A549 (cell line): ENCODE results near the gene RPS16. TPM values are rescaled to one million over a fixed set of nuclear protein-coding genes. Genes with fewer than 3 reads are reported as not detected.

ENCODE experiments used
- CEBPB ChIP-seq, 2 experiments: fragments of >200 bp in 1 of 2; sonication (Bioruptor Twin) in 1 of 2; formaldehyde crosslinking in 1 of 2; IDR thresholded peaks; 2 replicates each; pipeline ENCODE4 v1.6.1; 2012 to 2016
- CHD4 ChIP-seq: fragments of 200-600 bp; sonication (generic); IDR thresholded peaks from 2 replicates; pipeline ENCODE4 v1.6.1; 2016; ENCODE audit warnings: antibody characterized with exemption, mild to moderate bottlenecking, borderline replicate concordance
- E2F6 ChIP-seq: IDR thresholded peaks from 2 replicates; pipeline ENCODE4 v1.6.1; 2012; ENCODE audit warnings: low read depth, borderline replicate concordance
- EHF ChIP-seq: fragments of 250-450 bp; sonication (Bioruptor Pico); IDR thresholded peaks from 2 replicates; pipeline ENCODE4 v1.5.0; 2020; ENCODE audit warnings: mild to moderate bottlenecking
- ELK1 ChIP-seq: fragments of 150-350 bp; IDR thresholded peaks from 2 replicates; pipeline ENCODE4 v1.6.1; 2014; ENCODE audit warnings: low read depth, mild to moderate bottlenecking, low read length
- EP300 ChIP-seq, 2 experiments: fragments of >200 bp; sonication (Bioruptor Twin); formaldehyde crosslinking; IDR thresholded peaks; 2 replicates in 1 of 2; 3 replicates in 1 of 2; pipeline ENCODE4 v1.6.1; 2016 to 2017
- ESRRA ChIP-seq: fragments of 150-350 bp; IDR thresholded peaks from 2 replicates; pipeline ENCODE4 v1.6.1; 2014; ENCODE audit warnings: mild to moderate bottlenecking, low read length, borderline replicate concordance
- FOSB ChIP-seq: fragments of 250-450 bp; sonication (Bioruptor Pico); IDR thresholded peaks from 2 replicates; pipeline ENCODE4 v1.5.0; 2020; ENCODE audit warnings: mild to moderate bottlenecking, moderate library complexity
- GATA3 ChIP-seq: IDR thresholded peaks from 2 replicates; pipeline ENCODE4 v1.6.1; 2012; ENCODE audit warnings: borderline replicate concordance
- HES2 ChIP-seq: fragments of >200 bp; sonication (Bioruptor Twin); formaldehyde crosslinking; IDR thresholded peaks from 2 replicates; pipeline ENCODE4 v1.6.1; 2016
- HEYL ChIP-seq: fragments of 250-450 bp; sonication (Bioruptor Pico); IDR thresholded peaks from 2 replicates; pipeline ENCODE4 v1.8.0; 2021; ENCODE audit warnings: mild to moderate bottlenecking, moderate library complexity
- HMGXB4 ChIP-seq: fragments of 250-450 bp; sonication (Bioruptor Pico); IDR thresholded peaks from 2 replicates; pipeline ENCODE4 v1.5.0; 2021; ENCODE audit warnings: mild to moderate bottlenecking, moderate library complexity, borderline replicate concordance
- HOXA7 ChIP-seq: fragments of 250-450 bp; sonication (Bioruptor Pico); IDR thresholded peaks from 2 replicates; pipeline ENCODE4 v1.5.0; 2020; ENCODE audit warnings: mild to moderate bottlenecking, moderate library complexity
- HOXB13 ChIP-seq: fragments of 250-450 bp; sonication (Bioruptor Pico); IDR thresholded peaks from 2 replicates; pipeline ENCODE4 v1.5.0; 2020; ENCODE audit warnings: low read depth, mild to moderate bottlenecking, moderate library complexity
- HOXB5 ChIP-seq: fragments of 250-450 bp; sonication (Bioruptor Pico); IDR thresholded peaks from 2 replicates; pipeline ENCODE4 v1.5.0; 2020; ENCODE audit warnings: mild to moderate bottlenecking, moderate library complexity
- JUNB ChIP-seq: fragments of >200 bp; sonication (Bioruptor Twin); formaldehyde crosslinking; IDR thresholded peaks from 2 replicates; pipeline ENCODE4 v1.6.1; 2016
- KDM5A ChIP-seq: fragments of 200-600 bp; sonication (generic); IDR thresholded peaks from 2 replicates; pipeline ENCODE4 v1.6.1; 2016; ENCODE audit warnings: antibody characterized with exemption, mild to moderate bottlenecking
- MAFK ChIP-seq: fragments of 450-650 bp; IDR thresholded peaks from 2 replicates; pipeline ENCODE4 v1.6.1; 2014; ENCODE audit not compliant: partially characterized antibody
- MAX ChIP-seq: IDR thresholded peaks from 2 replicates; pipeline ENCODE4 v1.6.1; 2012
- MAZ ChIP-seq: fragments of 150-350 bp; IDR thresholded peaks from 2 replicates; pipeline ENCODE4 v1.6.1; 2014; ENCODE audit warnings: antibody characterized with exemption, low read depth, low read length, borderline replicate concordance
- NPAS2 ChIP-seq: fragments of 250-450 bp; sonication (Bioruptor Pico); IDR thresholded peaks from 2 replicates; pipeline ENCODE4 v1.8.0; 2022; ENCODE audit warnings: mild to moderate bottlenecking, moderate library complexity, borderline replicate concordance
- NR3C1 ChIP-seq: fragments of >200 bp; sonication (Bioruptor Twin); formaldehyde crosslinking; IDR thresholded peaks from 3 replicates; pipeline ENCODE4 v1.6.1; 2017
- PHF8 ChIP-seq: fragments of 200-600 bp; sonication (generic); IDR thresholded peaks from 2 replicates; pipeline ENCODE4 v1.6.1; 2016; ENCODE audit warnings: low read depth, mild to moderate bottlenecking, antibody characterized with exemption, moderate library complexity, borderline replicate concordance
- RARB ChIP-seq: fragments of 250-450 bp; sonication (Bioruptor Pico); IDR thresholded peaks from 2 replicates; pipeline ENCODE4 v1.8.0; 2021; ENCODE audit warnings: mild to moderate bottlenecking, moderate library complexity
- RCOR1 ChIP-seq: fragments of 150-350 bp; IDR thresholded peaks from 2 replicates; pipeline ENCODE4 v1.6.1; 2014; ENCODE audit warnings: antibody characterized with exemption, low read length, low read depth
- REST ChIP-seq: fragments of 200-600 bp; sonication (generic); IDR thresholded peaks from 2 replicates; pipeline ENCODE4 v1.6.1; 2016; ENCODE audit warnings: antibody characterized with exemption, mild to moderate bottlenecking, moderate library complexity
- RFX5 ChIP-seq: fragments of 450-650 bp; IDR thresholded peaks from 2 replicates; pipeline ENCODE4 v1.7.1; 2014; ENCODE audit warnings: antibody characterized with exemption, mild to moderate bottlenecking, moderate library complexity
- RNF2 ChIP-seq: fragments of 200-600 bp; sonication (generic); IDR thresholded peaks from 2 replicates; pipeline ENCODE4 v1.6.1; 2016; ENCODE audit warnings: low read depth, mild to moderate bottlenecking, antibody characterized with exemption, moderate library complexity, borderline replicate concordance
- SMC3 ChIP-seq: fragments of >200 bp; sonication (Bioruptor Twin); formaldehyde crosslinking; IDR thresholded peaks from 3 replicates; pipeline ENCODE4 v1.6.1; 2018; ENCODE audit warnings: inconsistent platforms
- SREBF2 ChIP-seq: fragments of 450-650 bp; IDR thresholded peaks from 2 replicates; pipeline ENCODE4 v1.6.1; 2014; ENCODE audit warnings: mild to moderate bottlenecking, moderate library complexity
- USF2 ChIP-seq: fragments of 450-650 bp; IDR thresholded peaks from 2 replicates; pipeline ENCODE4 v1.6.1; 2014; ENCODE audit warnings: antibody characterized with exemption
- ZC3H11A ChIP-seq: fragments of 450-650 bp; IDR thresholded peaks from 2 replicates; pipeline ENCODE4 v1.6.1; 2014; ENCODE audit warnings: antibody characterized with exemption, mild to moderate bottlenecking
- ZSCAN20 ChIP-seq: fragments of 250-450 bp; sonication (Bioruptor Pico); IDR thresholded peaks from 2 replicates; pipeline ENCODE4 v1.8.0; 2022; ENCODE audit warnings: mild to moderate bottlenecking, moderate library complexity
- polyA plus RNA-seq, 4 experiments: library from polyadenylated mRNA; depleted of rRNA in 3 of 4; stranded (reverse); fragments of >200 nt; fragmentation: RNase III in 1 of 4; extraction: RNeasy Plus Mini Kit Qiagen cat#74134 plus additional on column Dnase treatment in 1 of 4; gene quantifications; 2 replicates in 3 of 4; 3 replicates in 1 of 4; pipeline ENCODE4 v1.2.3, GENCODE V29; 2011 to 2017

Gene RPS16
- polyA plus RNA-seq, 2 of the 4 experiments (the other 2 are of a cell fraction) = 4,348 to 4,855 TPM

GRCh38 chr19:39411081-39411831, 24.5 kb downstream of the RPS16 start (continued):
- TF ChIP-seq PHF8 (no peak), FOSB (CRISPR knock-in tag) (peak; percentile 23), RNF2 (no peak), SREBF2 (no peak), NPAS2 (no peak), MAFK (no peak), GATA3 (peak; percentile 33; the same call in 1 of the 2 replicates), MAZ (peak; percentile 41; the same call in 1 of the 2 replicates), NR3C1 (no peak), RCOR1 (no peak), CEBPB (IDR thresholded peaks at IDR 0.05) (peak; percentile 27 to 65; a peak in 2 of 4 replicates), HEYL (no peak), RFX5 (no peak), EHF (CRISPR knock-in tag) (no peak), HES2 (no peak), HOXA7 (peak; percentile 92; the same call in 1 of the 2 replicates), ZC3H11A (no peak), KDM5A (no peak), HOXB5 (CRISPR knock-in tag) (peak; percentile 28; the same call in 1 of the 2 replicates), ZSCAN20 (no peak), ESRRA (0 out of 2 replicates have a peak, but pooled peaks have one; percentile 67), JUNB (no peak), ELK1 (0 out of 2 replicates have a peak, but pooled peaks have one; percentile 32), HMGXB4 (CRISPR knock-in tag) (0 out of 2 replicates have a peak, but pooled peaks have one; percentile 40), CHD4 (no peak), SMC3 (no peak), RARB (CRISPR knock-in tag) (peak; percentile 89), USF2 (no peak), MAX (0 out of 2 replicates have a peak, but pooled peaks have one; percentile 22), EP300 (IDR thresholded peaks at IDR 0.05) (no peak), E2F6 (no peak), HOXB13 (0 out of 2 replicates have a peak, but pooled peaks have one; percentile 33), REST (no peak)
